HCT116 (cell line): ENCODE measurements around the gene IRF8.

ENCODE experiments used
- SIN3A ChIP-seq: IDR thresholded peaks from 2 replicates; pipeline ENCODE4 v1.6.1; 2012; ENCODE audit warnings: low read depth
- TF ChIP-seq, protein P1 (sequence below): IDR thresholded peaks from 2 replicates; pipeline ENCODE4 v1.6.1; 2011; ENCODE audit warnings: mild to moderate bottlenecking, low read length, moderate library complexity; ENCODE audit not compliant: insufficient replicate concordance; ENCODE audit errors: extremely low read depth

DNA sequence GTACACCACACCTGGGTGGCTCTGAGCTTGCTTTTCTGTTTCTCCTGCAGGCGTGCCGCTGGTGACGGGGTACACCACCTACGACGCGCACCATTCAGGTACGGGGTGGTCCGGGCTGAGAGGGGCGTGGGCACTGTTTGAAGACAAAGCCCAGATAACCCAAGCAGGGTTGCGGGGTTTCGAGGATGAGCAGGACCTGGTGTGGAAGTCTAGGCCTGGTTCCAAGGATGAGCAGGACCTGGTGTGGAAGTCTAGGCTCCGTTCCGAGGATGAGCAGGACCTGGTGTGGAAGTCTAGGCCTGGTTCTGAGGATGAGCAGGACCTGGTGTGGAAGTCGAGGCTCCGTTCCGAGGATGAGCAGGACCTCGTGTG is 15.4 kb downstream of the IRF8 start:
- TF ChIP-seq SIN3A, result no peak
- TF ChIP-seq, protein P1, sequence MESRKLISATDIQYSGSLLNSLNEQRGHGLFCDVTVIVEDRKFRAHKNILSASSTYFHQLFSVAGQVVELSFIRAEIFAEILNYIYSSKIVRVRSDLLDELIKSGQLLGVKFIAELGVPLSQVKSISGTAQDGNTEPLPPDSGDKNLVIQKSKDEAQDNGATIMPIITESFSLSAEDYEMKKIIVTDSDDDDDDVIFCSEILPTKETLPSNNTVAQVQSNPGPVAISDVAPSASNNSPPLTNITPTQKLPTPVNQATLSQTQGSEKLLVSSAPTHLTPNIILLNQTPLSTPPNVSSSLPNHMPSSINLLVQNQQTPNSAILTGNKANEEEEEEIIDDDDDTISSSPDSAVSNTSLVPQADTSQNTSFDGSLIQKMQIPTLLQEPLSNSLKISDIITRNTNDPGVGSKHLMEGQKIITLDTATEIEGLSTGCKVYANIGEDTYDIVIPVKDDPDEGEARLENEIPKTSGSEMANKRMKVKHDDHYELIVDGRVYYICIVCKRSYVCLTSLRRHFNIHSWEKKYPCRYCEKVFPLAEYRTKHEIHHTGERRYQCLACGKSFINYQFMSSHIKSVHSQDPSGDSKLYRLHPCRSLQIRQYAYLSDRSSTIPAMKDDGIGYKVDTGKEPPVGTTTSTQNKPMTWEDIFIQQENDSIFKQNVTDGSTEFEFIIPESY, result no peak
